Measurements from ENCODE around the gene MYZAP. TPM values are rescaled to one million over a fixed set of nuclear protein-coding genes. Genes with fewer than 3 reads are reported as not detected.

MYZAP gene
- total RNA-seq, 1 experiment from 2014 or later = 0.68 TPM

- ChIA-PET POLR2A (no interaction called here), CTCF (interaction anchor here (0.7 to 2.4 kb wide), 9 partner anchors 10 to 141 kb away, joined by 3 to 7 read pairs (median 4); no protein-coding TSS in a partner anchor)
- no peak for TF ChIP-seq ERG (CRISPR knock-in tag; IDR thresholded peaks at IDR 0.05)
- TF ChIP-seq, protein P1, sequence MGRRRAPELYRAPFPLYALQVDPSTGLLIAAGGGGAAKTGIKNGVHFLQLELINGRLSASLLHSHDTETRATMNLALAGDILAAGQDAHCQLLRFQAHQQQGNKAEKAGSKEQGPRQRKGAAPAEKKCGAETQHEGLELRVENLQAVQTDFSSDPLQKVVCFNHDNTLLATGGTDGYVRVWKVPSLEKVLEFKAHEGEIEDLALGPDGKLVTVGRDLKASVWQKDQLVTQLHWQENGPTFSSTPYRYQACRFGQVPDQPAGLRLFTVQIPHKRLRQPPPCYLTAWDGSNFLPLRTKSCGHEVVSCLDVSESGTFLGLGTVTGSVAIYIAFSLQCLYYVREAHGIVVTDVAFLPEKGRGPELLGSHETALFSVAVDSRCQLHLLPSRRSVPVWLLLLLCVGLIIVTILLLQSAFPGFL (CRISPR knock-in tag; IDR thresholded peaks at IDR 0.05; ENCODE audit: borderline replicate concordance) = no peak
- TF ChIP-seq GTF2I (CRISPR knock-in tag; conservative IDR thresholded peaks at IDR 0.05) = no peak
- TF ChIP-seq ZNF532 (CRISPR knock-in tag; IDR thresholded peaks at IDR 0.05; ENCODE audit: borderline replicate concordance) = no peak
- Mint-ChIP-seq H3K27me3 (ENCODE audit: low read depth) (peaks cover 43% of the 10 kb centered on the region), H3K27ac (no peak overlapping the region), H3K9me3 (no peaks in the 10 kb centered on the region), H3K4me3 (peak overlapping the region; percentile 75), H3K36me3 (no peaks in the 10 kb centered on the region), H3K4me1 (peaks cover 11% of the 10 kb centered on the region)
- no peak for DNase-seq (ENCODE audit: low spot score)
- peak; percentile 17; the same call in 1 of the 2 replicates for ATAC-seq
Measured at GRCh38 chr15:57591237-57591821, 375 bp upstream of the MYZAP start.

- ChIA-PET POLR2A (no interaction called here), CTCF (interaction anchor here (0.9 to 2.4 kb wide), 5 partner anchors 12 to 65 kb away, joined by 3 to 7 read pairs (median 5); no protein-coding TSS in a partner anchor)
- H3K36me3 Mint-ChIP-seq = no peaks in the 10 kb centered on the region
- ATAC-seq (no peak), DNase-seq (ENCODE audit: low spot score) (no peak)
- H3K27me3 Mint-ChIP-seq (ENCODE audit: low read depth) = peaks cover 43% of the 10 kb centered on the region
- H3K4me3 Mint-ChIP-seq = peak overlapping the region; percentile 58
- no peaks in the 10 kb centered on the region for H3K9me3 Mint-ChIP-seq
- H3K4me1 Mint-ChIP-seq = peaks cover 11% of the 10 kb centered on the region
- H3K27ac Mint-ChIP-seq = no peak overlapping the region
- TF ChIP-seq, protein P1 (CRISPR knock-in tag; IDR thresholded peaks at IDR 0.05; ENCODE audit: borderline replicate concordance) = no peak
- TF ChIP-seq ZNF138 (CRISPR knock-in tag; conservative IDR thresholded peaks at IDR 0.05) (no peak), FOXK1 (CRISPR knock-in tag; IDR thresholded peaks at IDR 0.05) (no peak), NR3C1 (CRISPR knock-in tag; conservative IDR thresholded peaks at IDR 0.05; ENCODE audit: low read depth) (no peak), HMGA2 (CRISPR knock-in tag; IDR thresholded peaks at IDR 0.05) (no peak), ZNF263 (CRISPR knock-in tag; IDR thresholded peaks at IDR 0.05; ENCODE audit: low read depth) (no peak), FOXP1 (CRISPR knock-in tag; IDR thresholded peaks at IDR 0.05; ENCODE audit: borderline replicate concordance) (no peak), NFATC4 (CRISPR knock-in tag; IDR thresholded peaks at IDR 0.05) (no peak), ESRRA (CRISPR knock-in tag; IDR thresholded peaks at IDR 0.05; ENCODE audit: borderline replicate concordance) (no peak), HMGXB4 (CRISPR knock-in tag; IDR thresholded peaks at IDR 0.05) (no peak)
- TF ChIP-seq, protein P2, sequence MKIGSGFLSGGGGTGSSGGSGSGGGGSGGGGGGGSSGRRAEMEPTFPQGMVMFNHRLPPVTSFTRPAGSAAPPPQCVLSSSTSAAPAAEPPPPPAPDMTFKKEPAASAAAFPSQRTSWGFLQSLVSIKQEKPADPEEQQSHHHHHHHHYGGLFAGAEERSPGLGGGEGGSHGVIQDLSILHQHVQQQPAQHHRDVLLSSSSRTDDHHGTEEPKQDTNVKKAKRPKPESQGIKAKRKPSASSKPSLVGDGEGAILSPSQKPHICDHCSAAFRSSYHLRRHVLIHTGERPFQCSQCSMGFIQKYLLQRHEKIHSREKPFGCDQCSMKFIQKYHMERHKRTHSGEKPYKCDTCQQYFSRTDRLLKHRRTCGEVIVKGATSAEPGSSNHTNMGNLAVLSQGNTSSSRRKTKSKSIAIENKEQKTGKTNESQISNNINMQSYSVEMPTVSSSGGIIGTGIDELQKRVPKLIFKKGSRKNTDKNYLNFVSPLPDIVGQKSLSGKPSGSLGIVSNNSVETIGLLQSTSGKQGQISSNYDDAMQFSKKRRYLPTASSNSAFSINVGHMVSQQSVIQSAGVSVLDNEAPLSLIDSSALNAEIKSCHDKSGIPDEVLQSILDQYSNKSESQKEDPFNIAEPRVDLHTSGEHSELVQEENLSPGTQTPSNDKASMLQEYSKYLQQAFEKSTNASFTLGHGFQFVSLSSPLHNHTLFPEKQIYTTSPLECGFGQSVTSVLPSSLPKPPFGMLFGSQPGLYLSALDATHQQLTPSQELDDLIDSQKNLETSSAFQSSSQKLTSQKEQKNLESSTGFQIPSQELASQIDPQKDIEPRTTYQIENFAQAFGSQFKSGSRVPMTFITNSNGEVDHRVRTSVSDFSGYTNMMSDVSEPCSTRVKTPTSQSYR (CRISPR knock-in tag; IDR thresholded peaks at IDR 0.05) = no peak
- TF ChIP-seq, protein P3, sequence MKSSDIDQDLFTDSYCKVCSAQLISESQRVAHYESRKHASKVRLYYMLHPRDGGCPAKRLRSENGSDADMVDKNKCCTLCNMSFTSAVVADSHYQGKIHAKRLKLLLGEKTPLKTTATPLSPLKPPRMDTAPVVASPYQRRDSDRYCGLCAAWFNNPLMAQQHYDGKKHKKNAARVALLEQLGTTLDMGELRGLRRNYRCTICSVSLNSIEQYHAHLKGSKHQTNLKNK (CRISPR knock-in tag; IDR thresholded peaks at IDR 0.05) = no peak
- TF ChIP-seq, protein P4, sequence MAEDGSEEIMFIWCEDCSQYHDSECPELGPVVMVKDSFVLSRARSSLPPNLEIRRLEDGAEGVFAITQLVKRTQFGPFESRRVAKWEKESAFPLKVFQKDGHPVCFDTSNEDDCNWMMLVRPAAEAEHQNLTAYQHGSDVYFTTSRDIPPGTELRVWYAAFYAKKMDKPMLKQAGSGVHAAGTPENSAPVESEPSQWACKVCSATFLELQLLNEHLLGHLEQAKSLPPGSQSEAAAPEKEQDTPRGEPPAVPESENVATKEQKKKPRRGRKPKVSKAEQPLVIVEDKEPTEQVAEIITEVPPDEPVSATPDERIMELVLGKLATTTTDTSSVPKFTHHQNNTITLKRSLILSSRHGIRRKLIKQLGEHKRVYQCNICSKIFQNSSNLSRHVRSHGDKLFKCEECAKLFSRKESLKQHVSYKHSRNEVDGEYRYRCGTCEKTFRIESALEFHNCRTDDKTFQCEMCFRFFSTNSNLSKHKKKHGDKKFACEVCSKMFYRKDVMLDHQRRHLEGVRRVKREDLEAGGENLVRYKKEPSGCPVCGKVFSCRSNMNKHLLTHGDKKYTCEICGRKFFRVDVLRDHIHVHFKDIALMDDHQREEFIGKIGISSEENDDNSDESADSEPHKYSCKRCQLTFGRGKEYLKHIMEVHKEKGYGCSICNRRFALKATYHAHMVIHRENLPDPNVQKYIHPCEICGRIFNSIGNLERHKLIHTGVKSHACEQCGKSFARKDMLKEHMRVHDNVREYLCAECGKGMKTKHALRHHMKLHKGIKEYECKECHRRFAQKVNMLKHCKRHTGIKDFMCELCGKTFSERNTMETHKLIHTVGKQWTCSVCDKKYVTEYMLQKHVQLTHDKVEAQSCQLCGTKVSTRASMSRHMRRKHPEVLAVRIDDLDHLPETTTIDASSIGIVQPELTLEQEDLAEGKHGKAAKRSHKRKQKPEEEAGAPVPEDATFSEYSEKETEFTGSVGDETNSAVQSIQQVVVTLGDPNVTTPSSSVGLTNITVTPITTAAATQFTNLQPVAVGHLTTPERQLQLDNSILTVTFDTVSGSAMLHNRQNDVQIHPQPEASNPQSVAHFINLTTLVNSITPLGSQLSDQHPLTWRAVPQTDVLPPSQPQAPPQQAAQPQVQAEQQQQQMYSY (CRISPR knock-in tag; IDR thresholded peaks at IDR 0.05) = no peak
Measured at GRCh38 chr15:57592426-57592825, 722 bp downstream of the MYZAP start.
